GM18867 (cell line): ENCODE results near the gene CYP2U1.
"Not testable (repeated sequence)": the region's sequence is repeated elsewhere in the genome, so short reads cannot be mapped to it uniquely, and the experiment has no call there.

Source experiments
- ATAC-seq: cut with Tn5 transposase; IDR thresholded peaks from one replicate; pipeline ENCODE4 v1.9.1; 2021; ENCODE audit warnings: mild to moderate bottlenecking, moderate library complexity; ENCODE audit not compliant: unreplicated experiment

CYP2U1 gene

DNA sequence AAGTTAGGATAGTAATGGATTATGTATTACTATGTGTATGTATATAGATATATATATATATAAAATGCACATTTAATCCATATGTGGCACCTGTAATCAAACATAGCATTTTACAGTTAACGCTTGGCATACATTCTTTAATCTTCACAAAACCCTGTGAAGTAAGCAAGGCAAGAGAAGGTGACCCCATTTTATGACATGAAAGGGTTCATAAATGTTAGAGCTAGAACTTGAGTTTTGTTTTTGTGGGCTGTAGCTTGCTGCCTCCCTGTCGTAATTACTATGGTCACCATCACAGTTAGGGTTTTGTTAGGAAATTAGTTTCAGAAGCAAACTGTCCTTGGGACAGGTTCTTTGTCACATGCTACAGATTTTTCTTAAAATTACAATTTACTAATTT, 13.8 kb upstream of the CYP2U1 start:
- ATAC-seq, result no peak

DNA sequence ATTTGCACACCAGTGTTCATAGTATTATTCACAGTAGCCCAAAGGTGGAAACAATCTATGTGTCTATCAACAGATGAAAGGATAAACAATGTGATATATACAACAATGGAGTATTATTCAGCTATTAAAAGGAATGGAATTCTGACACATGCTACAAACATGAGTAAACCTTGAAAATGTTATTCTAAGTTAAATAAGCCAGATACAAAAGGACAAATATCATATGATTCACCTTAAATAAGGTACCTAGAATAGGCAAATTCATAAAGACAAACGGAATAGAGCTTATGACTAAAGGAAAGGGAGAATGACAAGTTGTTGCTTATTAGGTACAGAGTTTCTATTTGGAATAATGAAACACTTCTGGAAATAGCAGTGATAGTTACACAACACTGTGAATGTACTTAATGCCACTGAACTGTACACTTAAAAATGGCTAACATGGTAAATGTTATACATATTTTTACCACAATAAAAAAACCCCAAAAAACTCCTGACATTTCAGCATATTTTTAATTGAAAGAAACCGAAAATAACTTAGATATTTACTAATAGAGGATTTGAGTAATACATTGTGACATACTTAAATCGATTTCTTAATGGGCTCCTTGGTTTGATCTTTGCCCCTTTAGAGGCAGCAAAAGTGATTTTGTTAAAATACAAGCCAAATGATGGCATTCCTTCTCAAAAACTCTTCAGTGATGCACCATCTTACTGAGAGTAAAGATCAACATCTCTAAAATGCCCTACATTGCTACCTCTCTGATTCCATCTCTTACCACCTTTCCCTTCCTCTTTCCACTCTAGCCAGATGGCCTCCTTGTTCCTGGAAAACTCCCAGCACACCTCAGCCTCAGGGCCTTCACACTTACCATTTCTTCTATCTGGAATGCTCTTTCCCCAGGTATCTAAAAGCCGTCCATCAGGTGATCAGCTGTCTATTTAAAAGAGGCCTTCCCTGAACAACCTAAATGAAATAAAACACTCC, 8.6 kb upstream of the CYP2U1 start:
- ATAC-seq, result no peak

DNA sequence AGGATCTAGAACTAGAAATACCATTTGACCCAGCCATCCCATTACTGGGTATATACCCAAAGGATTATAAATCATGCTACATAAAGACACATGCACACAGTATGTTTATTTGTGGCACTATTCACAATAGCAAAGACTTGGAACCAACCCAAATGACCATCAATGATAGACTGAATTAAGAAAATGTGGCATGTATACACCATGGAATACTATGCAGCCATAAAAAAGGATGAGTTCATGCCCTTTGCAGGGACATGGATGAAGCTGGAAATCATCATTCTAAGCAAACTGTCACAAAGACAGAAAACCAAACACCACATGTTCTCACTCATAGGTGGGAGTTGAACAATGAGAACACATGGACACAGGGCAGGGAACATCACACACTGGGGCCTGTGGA, 5.6 kb upstream of the CYP2U1 start:
- ATAC-seq, result not testable (repeated sequence)

DNA sequence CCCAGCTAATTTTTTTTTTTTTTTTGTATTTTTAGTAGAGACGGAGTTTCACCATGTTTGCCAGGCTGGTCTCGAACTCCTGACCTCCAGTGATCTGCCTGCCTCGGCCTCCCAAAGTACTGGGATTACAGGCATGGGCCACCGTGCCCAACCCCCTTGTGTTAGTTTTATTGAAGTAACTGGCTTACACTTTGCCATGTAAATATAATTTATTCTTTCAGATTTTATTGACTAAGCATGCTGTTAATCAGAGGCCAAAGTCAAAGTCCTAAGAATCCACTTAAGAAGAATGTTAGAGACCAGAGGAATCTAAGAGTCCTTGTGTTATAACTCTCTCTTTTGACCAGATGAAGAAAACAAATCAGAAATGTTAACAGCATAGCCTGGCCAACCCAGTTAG, 4.5 kb upstream of the CYP2U1 start:
- not testable (repeated sequence) for ATAC-seq

DNA sequence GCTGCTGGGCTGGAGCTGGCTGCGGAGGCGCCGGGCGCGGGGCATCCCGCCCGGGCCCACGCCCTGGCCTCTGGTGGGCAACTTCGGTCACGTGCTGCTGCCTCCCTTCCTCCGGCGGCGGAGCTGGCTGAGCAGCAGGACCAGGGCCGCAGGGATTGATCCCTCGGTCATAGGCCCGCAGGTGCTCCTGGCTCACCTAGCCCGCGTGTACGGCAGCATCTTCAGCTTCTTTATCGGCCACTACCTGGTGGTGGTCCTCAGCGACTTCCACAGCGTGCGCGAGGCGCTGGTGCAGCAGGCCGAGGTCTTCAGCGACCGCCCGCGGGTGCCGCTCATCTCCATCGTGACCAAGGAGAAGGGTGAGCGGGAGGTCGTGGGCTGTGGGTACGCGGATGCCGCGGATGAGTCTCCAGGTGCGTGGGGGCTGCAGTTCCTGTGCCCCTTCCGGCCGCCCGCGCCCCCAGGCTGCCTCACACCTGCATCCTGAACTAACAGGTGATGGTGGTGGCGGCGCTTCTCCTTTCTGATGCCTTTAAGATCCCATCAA, 499 bp downstream of the CYP2U1 start:
- ATAC-seq, result peak; percentile 29

- ATAC-seq, result no peak
Observed at GRCh38 chr4:107935246-107935645, 3.9 kb downstream of the CYP2U1 start.

DNA sequence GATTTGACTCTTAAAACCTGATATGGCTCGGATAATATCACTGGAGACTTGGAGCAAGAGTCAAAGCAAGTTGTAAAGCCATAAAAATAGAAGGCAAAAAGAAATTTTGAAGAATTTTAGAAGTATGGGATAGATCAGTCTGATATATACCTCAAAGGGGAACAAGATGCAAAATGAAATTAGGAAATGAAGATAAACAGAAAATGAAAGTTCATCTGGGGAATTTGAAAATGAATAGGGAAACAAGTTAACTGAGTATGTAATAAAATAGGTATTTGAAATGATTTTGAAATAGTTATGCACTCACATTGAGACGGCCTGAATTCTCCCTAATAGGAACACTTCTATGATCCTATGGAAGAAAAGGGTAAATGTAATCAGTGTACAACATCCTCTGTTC, 5.7 kb downstream of the CYP2U1 start:
- peak; percentile 59 for ATAC-seq

DNA sequence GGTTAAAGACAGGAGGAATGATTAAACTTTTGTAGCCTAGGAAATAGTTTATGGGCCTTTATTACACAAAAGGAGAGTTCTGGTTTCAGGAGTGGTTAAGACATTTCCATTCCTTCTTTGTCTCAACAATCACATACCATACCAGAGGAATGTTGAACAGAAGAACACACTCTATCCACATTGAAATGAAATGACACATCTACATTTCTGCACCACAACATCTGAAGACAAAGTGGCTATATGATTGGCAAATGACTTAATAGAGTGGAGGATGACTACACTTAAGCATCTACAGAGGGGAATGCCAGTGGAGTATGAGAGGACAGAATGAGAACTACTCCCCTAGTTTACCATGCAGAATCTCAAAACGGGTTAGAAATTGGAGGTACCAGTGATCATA, 8.0 kb downstream of the CYP2U1 start:
- no peak for ATAC-seq

GRCh38 chr4:107945809-107946208, 14.5 kb downstream of the CYP2U1 start:
- ATAC-seq, result no peak

- no peak for ATAC-seq
Observed at GRCh38 chr4:107950746-107951540, 19.6 kb downstream of the CYP2U1 start.

- no peak for ATAC-seq
Observed at GRCh38 chr4:107951551-107951950, 20.2 kb downstream of the CYP2U1 start.

DNA sequence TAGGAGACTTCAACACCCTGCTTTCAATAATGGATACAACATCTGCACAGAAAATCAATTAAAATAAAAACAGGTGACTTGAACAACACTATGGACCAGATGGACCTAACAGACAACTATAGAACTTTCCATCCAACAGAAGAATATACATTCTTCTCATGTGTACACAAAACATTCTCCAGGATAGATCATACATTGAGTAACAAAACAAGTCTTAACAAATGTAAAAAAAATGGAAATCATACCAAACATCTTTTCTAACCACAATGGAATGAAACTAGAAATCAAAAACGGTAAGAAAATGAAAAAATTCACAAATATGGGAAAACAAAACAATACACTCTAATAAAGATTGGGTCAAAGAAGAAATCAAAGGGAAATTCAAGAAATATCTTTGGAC, 24.7 kb downstream of the CYP2U1 start:
- ATAC-seq, result no peak

GRCh38 chr4:107966903-107967302, 35.6 kb downstream of the CYP2U1 start:
- no peak for ATAC-seq

GRCh38 chr4:107967519-107967918, 36.2 kb downstream of the CYP2U1 start:
- not testable (repeated sequence) for ATAC-seq

DNA sequence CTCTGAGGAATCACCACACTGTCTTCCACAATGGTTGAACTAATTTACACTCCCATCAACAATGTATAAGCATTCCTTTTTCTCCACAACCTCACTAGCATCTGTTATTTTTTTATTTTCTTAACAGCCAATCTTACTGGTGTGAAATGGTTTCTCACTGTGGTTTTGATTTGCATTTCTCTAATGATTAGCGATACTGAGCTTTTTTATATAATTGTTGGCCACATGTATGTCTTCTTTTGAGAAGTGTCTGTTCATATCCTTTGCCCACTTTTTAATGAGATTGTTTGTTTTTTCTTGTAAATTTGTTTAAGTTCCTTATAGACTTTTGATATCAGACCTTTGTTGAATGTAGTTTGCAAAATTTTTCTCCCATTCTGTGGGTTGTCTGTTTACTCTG, 36.6 kb downstream of the CYP2U1 start:
- ATAC-seq, result peak; percentile 62

GRCh38 chr4:107970063-107970798, 38.9 kb downstream of the CYP2U1 start:
- ATAC-seq, result no peak

DNA sequence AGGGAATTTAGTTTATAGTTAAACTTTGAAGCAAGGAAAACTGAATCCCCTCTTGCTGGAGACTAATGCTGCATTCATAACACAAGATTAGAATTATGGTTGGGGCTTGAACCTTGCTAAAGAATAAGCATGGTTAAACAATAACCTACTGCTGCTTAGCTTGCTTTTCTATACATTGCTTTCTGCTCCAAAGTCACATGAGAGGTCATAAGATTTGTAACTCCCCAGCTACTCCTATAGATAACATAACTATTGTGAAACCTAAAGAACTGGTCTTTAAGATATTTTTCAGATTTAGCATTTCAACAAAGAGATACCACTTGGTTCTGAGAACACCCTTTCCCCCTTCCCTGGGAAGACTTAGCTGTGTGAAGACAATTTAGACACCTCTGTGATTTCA, 41.3 kb downstream of the CYP2U1 start:
- ATAC-seq, result no peak

DNA sequence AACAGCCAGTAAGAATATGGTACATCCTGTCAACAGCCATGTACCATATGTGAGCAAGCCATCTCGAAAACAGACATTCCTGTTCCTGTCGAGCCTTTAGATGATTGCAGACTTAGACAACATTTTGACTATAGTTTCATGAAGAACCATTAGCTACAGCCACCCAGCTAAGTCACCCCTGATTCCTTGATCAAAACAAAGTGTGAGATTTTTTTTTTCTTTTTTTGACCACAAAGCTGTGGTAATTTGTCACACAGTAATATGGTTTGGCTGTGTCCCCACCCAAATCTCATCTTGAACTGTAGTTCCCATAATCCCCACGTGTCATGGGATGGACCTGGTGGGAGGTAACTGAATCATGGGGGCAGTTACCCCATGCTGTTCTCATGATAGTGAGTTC, 43.2 kb downstream of the CYP2U1 start:
- ATAC-seq, result no peak

DNA sequence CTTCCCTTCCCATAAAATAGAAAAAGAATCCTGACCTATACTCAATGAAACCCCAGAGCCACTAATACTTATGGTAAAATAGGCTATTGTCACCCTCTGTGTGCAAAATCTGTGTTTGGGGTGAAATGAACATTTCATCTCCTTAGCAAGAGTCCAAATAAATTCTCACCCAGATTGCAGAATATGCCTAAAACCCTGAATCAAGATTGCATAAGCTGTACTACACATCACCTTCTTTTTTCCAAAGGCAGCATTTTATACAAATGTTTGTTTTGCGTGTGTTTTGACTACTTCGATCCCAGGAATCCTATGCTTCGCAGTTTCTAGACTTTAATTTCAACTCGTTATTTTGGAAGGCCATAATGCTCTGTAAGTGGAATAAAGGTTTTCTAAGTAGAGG, 46.1 kb downstream of the CYP2U1 start:
- ATAC-seq, result no peak

DNA sequence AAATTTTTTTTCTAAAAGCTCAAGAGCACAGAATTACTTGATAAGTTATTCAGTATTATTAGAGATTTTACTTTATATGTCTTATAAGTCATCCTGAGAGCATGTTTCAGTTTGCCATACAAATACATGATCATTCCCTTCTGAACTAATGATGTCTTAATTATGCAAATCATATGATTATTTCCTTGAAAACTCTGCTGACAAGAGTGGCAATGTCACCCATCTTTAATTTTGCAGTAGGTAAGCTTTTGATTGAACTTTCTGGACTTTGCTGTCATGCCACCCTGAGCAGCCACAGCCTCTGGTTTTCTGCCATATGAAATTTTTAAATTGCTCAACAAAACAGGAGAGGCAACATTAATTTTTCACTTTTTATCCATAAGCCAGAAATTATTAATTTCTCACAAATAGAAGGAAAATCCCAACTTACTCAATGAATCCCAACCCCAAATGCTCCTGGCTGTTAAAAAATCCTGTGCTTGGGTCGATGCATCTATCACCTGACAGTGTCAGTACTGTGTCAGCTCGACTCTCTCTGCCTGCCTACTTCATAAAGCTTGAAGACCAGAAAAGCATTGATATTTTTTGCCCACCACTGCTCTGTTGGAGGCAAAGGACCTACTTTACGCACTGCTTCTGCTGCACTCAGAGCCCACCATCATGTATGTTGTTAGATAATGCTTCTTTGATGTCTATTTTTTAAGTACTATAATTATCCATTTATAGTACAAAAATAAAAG, 46.8 kb downstream of the CYP2U1 start:
- ATAC-seq, result no peak
